NCI-H2227 (cell line): Measurements from ENCODE around the gene ZFYVE28.

Experiments
- DNase-seq: peaks from one replicate; lab custom pipeline; 2025; ENCODE audit not compliant: unreplicated experiment; lab: John Stamatoyannopoulos, UW

ZFYVE28 gene

DNA sequence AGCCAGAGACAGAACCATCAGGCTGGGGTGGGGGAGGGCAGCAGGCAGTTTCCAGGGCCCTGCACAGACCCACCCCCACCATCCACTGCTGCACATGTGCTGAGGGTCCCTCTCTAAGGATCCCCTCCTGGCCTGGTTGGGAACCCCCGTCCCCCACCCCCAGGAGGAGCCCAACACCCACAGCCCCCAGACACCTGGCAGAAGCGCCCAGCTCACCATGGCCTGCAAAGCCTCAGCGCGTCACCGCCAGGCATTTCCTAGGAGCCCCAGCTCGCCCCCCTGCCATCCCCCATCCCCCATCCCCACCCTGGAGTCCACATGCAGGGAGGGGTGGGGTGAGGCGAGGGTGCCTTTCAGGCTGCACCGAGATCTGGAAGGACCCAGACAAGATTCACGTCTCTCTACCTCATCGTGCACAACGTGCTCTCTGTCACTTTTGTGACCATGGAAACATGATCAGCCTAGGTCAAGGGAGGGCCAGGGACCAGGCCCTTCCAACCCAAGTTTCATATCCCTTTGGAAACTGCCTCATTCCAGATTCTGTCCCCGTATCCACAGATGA lies 165.8 kb downstream of the ZFYVE28 start:
- no peak for DNase-seq

DNA sequence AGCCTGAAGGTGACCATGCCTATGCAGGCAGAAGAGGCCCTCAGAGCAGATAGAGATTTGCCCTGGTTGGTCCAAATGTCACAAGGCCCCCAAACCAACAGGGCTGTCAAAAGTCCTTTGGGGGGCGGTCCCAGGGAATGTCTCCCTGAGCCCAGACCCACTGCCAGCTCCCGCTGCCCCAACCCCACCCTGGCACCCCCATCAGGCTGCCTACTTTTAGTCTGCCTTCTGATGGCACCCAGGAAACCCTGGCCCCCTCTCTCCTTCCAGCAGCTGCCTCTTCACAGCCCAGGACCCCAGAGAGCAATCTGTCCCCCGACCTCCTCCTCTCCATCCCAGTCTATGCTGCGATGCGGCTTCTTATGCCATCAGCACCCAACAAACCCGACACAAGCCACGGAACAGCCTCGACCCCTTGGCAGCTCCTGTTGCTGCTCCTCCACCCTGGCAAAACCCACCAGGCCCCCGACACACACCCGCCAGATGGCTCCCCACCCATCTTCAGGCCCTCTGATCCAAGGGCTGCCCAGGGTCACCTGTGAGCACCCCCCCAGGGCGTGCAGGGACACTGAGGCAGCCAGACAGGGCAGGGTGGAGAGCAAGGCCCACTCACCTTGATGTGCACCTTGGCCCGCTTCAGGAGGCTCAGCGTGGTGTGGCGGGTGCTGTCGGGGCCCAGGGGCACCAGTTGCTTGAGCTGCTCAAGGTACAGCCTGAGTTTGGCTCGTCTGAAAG lies 166.5 kb downstream of the ZFYVE28 start:
- DNase-seq, result no peak

DNA sequence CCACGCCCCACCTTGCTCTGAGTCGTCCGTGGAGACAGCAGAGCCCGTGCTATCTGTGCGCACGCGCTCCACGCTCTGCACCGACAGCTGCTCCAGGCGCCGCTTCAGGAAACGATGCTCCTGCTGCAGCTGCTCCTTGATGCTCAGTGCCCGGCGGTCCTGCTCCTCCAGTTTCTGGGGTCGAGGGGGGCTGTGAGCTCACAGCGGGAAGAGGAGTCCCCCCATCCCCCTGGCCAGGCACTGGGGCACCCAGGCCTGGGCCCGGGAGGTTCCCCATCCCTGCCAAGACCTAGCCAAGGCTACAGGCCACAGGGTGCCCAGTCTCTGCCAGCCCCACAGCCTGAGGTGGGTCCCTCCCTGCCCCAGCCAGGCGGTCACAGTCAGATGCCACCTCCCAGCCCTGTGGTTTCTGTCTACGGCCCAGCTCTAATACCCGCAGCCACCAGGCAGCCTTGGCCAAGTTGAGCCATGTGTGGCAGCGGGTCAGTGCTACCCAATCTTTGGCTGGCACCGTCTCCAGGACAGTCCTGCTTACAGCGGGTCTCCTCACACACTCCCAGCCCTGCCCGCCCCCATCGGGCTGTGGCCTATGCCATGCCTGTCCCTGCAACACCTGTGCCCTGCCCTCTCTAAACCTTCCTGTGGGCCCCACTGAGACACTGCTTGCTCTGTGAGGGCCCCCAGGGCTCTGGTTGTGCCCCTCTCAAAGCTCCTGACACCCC lies 167.2 kb downstream of the ZFYVE28 start:
- DNase-seq, result no peak

DNA sequence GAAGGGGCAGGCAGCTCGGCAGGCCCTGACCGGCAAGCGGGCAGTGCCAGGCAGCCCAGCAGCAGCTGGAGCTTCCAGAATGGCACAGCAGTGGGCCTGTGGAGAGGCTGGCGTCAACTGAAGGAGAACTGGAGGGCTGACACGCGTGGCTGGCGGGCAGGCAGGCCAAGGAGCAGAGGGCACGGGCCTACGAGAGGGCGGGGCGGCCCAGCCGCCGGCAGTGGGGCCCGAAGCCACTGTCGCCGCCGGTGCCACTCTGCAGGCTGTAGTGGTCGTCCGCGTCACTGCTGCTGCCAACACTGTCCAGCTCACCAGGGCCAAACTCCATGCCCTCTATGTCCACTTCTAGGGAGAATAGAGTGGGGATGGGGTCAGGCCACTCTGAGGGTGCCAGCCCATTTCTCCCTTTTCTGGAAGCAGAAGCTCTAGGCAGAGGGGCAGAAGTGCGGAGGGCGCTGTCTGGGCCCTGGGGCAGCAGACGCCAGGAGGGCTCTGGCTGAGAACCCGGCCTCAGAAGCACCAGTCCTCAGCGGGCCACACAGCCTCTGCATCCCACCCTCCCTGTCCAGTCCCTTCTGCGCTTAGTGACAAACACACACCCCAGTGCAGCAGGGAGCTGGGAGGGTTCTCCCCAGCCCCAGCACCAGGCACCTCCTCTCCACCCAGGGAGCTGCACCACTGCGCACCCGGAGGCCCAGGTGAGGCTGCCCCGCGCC lies 167.9 kb downstream of the ZFYVE28 start:
- DNase-seq, result no peak

- DNase-seq, result no peak
Measured at GRCh38 chr4:2249526-2250356, 168.7 kb downstream of the ZFYVE28 start.

GRCh38 chr4:2248821-2249261 lies 169.6 kb downstream of the ZFYVE28 start:
- DNase-seq, result no peak

DNA sequence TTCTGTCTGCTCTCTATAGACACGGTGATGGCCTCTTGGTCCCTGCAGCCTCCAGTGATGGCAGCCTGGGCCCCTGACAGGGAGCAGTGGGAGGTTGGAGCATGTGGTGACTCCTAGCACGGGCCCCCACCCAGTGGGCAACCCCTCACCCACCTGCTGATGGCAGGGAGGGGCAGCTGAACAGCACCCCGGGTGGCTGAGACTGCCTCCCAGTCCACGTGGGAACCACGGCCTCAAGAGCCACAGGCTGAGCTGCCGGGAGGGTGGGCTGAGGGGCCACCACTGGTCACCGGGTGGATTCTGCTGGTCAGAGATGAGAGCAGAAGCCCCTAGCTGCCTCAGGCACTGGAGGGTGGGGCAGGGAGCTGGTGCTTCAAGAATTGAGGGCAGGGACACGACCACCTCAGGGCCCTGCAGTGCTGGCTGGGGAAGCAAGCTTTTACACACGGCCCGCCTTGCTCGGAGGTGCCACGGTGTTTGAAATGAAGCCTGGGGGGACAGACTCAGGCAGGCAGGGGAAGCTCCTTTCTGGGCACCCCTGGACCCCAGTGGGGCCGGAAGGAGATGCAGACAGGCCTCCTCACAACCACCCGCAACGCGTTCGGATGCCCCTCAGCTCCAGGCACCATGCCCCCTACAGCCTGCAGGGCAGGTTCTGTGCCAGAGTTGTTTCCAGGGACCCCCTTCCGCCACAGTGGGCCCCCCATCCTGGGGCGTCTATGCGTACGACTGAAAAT lies 170.2 kb downstream of the ZFYVE28 start:
- no peak for DNase-seq

- no peak for DNase-seq
Measured at GRCh38 chr4:2247128-2248043, 171.1 kb downstream of the ZFYVE28 start.

GRCh38 chr4:2246384-2247127 lies 171.9 kb downstream of the ZFYVE28 start:
- DNase-seq, result no peak

- DNase-seq, result no peak
Measured at GRCh38 chr4:2245787-2246275, 172.6 kb downstream of the ZFYVE28 start.

DNA sequence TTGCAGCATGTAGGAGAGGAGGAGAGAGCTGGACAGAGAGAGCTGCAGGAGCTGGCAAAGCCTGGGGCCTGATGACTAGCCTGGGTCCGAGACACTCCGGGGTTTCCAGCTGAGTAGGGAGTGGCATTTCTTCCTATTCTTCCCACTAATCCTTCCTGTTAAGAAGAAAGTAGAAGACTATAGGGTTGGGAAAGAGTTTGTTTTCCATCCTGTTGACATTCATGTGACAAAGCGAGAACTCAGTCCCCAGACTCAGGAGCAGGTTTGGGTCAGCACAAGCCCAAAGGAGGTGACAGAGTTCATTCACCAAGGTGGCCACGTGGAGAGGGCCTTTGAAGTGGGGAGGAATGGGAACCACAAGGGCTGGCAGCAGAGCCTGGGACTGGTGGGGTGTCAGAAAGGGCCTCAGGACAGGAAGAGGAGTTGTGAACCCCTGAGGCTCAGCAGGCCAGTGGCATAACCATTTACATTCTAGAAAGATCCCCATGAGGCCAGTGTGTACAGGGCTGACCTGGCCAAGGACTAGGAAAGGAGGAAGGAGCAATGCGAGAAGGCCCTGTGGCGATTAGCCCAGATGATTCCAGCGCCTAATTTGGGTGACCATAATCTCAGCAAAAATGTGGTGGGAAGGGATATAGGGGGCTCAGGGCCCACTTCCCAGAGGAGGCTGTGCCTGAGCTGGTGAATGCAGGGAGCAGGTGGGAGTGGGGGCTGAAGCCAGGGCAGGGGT lies 173.2 kb downstream of the ZFYVE28 start:
- no peak for DNase-seq

DNA sequence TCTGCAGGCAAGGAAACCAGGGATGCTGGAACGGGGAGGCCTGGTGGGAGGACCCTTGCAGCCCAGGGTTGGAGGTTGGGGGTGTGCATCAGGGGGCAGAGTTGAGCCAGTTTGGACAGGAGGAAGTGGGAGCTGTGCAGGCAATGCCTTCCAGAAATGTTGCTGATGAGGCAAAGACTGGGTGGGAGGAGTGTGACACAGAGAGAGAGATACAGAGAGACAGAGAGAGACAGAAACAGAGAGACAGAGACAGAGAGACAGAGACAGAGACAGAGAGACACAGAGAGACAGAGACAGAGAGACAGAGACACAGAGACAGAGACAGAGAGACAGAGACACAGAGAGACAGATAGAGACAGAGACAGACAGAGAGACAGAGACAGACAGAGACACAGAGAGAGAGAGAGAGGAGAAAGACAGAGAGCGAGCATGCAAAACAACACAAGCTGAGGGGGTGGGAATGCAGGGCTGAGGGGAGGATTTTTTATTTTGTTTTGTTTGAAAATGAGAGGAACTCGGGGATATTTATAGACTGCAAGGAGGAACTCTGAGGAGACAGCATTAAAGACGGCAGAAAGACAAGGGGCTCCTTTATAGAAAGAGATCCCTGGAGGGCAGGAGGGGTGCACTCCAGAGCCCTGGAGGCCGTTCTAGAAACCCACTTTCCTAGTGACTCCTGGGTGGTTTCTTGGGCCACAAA lies 174.6 kb downstream of the ZFYVE28 start:
- no peak for DNase-seq

DNA sequence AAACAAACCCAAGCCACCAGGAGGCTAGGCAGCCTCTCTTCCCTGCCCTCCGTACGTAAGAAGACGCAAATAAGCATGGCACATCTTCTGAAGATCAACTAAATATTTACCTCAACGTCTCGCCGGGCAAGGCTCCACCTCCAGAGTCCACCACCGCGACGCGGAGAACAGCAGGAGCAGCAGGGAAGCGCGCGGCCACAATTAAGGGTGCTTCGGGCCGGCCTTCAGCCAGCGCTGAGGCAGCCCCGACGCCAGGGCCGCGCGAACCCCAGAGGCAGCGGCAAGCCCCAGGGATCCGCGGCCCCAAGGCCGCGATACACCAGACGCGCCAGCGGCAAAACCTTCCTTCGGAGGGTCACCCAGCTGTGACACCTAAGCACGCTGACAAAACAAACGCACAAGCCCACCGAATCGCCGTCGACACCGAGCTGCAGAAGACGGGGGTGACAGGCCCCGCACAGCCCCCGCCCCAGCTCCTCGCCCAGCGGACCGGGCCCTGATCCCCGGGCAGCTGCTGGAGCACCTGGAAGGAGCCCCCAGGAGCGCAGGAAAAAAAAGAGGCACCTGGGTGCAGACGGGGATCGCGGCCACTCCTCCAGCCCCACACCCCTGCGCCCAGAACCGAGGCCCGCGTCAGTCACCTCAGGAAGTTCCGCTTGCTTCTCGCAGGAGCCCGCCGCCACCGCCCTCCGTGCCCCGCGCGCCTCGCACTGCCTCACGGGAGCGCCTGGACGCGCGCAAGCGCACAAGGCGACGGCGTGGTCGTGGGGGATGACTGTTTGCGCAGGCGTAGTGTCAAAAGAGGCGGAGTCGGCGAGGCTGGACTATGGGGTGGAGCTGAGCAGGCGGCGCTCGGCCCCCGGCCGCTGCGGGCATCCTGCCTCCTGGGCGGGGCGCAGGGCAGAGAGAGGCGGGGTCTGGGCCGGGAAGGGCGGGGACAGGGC lies 176.8 kb downstream of the ZFYVE28 start, which contains the start of the genes HAUS3 and POLN:
HAUS3 (minus strand) TSS at position 712 of the 944 bp plus-strand sequence. CDS start 1,175 bp downstream, outside the sequence.
POLN (minus strand) TSS at position 712 of the 944 bp plus-strand sequence. CDS start 12,890 bp downstream, outside the sequence.
- peak; percentile 97 for DNase-seq

GRCh38 chr4:2241003-2241402 lies 177.4 kb downstream of the ZFYVE28 start:
- no peak for DNase-seq

- no peak for DNase-seq
Measured at GRCh38 chr4:2236944-2237666, 181.3 kb downstream of the ZFYVE28 start.
